Measurements from ENCODE around the gene LIN7C. TPM values are rescaled to one million over a fixed set of nuclear protein-coding genes. Genes with fewer than 3 reads are reported as not detected.

LIN7C gene
- total RNA-seq, 4 donors from 2014 or later, result 31.7 to 45.5 (median 42.6) TPM

DNA sequence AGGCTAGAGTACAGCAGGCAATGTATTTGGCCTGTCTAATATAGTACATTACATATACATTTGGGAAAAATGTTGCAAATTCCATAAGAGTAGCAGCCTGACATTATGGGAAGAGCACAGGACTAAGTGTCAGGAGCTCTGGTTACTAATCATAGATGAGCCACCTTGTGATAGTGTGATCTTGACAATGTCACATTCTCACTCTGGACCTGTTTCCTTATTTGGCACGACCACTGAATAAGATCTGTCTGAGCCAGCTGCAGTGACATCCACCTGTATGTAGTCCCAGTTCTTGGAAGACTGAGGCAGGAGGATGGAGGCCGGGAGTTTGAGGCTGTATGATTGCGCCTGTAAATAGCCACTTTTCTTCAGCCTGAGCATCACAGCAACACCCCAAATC is 5.7 kb upstream of the LIN7C start:
- peaks cover 10% of the 10 kb centered on the region for H3K4me1 ChIP-seq
- H3K4me3 ChIP-seq, result no peak overlapping the region
- H3K27ac ChIP-seq, result no peak overlapping the region
- H3K9me3 ChIP-seq, result no peaks in the 10 kb centered on the region
- WGBS, result 98% methylated on average over 3 of the region's 3 CpGs
- TF ChIP-seq POLR2AphosphoS5 (IDR thresholded peaks at IDR 0.05), result no peak
- no peak for TF ChIP-seq EP300 (IDR thresholded peaks at IDR 0.05)
- TF ChIP-seq POLR2A (IDR thresholded peaks at IDR 0.05), result no peak
- TF ChIP-seq, protein P1, sequence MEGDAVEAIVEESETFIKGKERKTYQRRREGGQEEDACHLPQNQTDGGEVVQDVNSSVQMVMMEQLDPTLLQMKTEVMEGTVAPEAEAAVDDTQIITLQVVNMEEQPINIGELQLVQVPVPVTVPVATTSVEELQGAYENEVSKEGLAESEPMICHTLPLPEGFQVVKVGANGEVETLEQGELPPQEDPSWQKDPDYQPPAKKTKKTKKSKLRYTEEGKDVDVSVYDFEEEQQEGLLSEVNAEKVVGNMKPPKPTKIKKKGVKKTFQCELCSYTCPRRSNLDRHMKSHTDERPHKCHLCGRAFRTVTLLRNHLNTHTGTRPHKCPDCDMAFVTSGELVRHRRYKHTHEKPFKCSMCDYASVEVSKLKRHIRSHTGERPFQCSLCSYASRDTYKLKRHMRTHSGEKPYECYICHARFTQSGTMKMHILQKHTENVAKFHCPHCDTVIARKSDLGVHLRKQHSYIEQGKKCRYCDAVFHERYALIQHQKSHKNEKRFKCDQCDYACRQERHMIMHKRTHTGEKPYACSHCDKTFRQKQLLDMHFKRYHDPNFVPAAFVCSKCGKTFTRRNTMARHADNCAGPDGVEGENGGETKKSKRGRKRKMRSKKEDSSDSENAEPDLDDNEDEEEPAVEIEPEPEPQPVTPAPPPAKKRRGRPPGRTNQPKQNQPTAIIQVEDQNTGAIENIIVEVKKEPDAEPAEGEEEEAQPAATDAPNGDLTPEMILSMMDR (IDR thresholded peaks at IDR 0.05), result no peak
- DNase-seq (ENCODE audit: low spot score in 2 of 2), result no peak
- H3K36me3 ChIP-seq, result no peaks in the 10 kb centered on the region
- H3K27me3 ChIP-seq, result no peaks in the 10 kb centered on the region

DNA sequence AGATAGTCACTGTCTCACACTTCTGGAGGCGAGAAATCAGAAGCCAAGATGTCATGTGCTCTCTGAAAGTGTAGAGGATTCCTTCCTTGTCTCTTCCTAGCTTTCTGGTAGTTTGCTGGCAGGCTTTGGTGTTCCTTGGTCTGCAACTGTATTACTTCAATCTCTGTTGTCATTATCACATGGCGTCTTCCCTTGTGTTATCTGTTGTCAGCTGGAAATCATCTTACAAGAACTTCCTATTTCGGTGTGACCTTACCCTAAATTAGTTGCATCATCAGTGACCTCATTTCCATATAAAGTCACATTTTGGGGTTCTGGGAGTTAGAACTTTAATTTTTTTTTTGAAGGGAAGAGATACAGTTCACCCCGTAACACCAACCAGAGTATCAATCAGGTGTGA is 3.3 kb upstream of the LIN7C start:
- DNase-seq (ENCODE audit: low spot score in 2 of 2), result no peak
- H3K9me3 ChIP-seq, result no peaks in the 10 kb centered on the region
- WGBS, result 87% methylated on average over 4 of the region's 4 CpGs
- H3K4me1 ChIP-seq, result peaks cover 23% of the 10 kb centered on the region
- H3K27ac ChIP-seq, result no peak overlapping the region
- no peaks in the 10 kb centered on the region for H3K27me3 ChIP-seq
- TF ChIP-seq, protein P1 (IDR thresholded peaks at IDR 0.05), result no peak
- TF ChIP-seq POLR2A (IDR thresholded peaks at IDR 0.05) (no peak), EP300 (IDR thresholded peaks at IDR 0.05) (no peak), POLR2AphosphoS5 (IDR thresholded peaks at IDR 0.05) (no peak)
- H3K36me3 ChIP-seq, result no peaks in the 10 kb centered on the region
- H3K4me3 ChIP-seq, result no peak overlapping the region

DNA sequence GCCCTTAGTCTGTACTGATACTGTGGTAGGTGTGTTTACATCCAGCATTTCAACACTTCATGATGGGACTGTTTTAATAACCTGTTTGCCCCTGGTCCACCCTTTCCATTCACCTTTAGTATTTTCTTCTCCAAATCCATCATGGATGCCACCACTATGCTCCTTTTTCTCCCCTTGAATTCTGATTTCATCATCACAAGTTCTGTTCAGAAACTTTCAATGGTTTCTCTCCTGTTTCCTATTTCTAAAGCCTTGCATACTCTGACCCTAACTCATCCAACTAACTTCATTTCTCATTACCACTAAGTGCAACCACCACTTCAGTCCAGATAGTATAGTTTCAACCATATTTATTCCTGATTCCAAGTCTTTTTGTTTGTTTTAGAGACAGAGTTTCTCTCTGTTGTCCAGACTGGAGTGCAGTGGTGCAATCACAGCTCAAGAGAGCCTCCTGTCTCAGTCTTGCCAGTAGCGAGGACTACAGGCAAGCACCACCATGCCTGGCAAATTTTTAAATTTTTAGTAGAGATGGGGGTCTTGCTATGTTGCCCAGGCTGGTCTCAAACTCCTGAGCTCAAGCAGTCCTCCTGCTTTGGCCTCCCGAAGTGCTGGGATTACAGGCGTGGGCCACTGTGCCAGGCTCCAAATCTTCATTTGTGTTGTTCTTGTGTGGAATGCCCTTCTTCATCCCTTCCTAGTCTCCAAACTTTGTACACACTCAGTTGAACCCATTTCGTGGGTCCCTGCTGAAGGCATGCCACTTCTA is 1.2 kb upstream of the LIN7C start:
- H3K27me3 ChIP-seq, result no peaks in the 10 kb centered on the region
- no peak for DNase-seq (ENCODE audit: low spot score in 2 of 2)
- 93% methylated on average over 4 of the region's 4 CpGs for WGBS
- H3K4me3 ChIP-seq, result peak overlapping the region; percentile 95
- no peak overlapping the region for H3K27ac ChIP-seq
- TF ChIP-seq POLR2A (IDR thresholded peaks at IDR 0.05), result no peak
- TF ChIP-seq, protein P1 (IDR thresholded peaks at IDR 0.05), result no peak
- no peak for TF ChIP-seq EP300 (IDR thresholded peaks at IDR 0.05)
- TF ChIP-seq POLR2AphosphoS5 (IDR thresholded peaks at IDR 0.05), result no peak
- H3K4me1 ChIP-seq, result peaks cover 33% of the 10 kb centered on the region
- H3K9me3 ChIP-seq, result no peaks in the 10 kb centered on the region
- H3K36me3 ChIP-seq, result no peaks in the 10 kb centered on the region

DNA sequence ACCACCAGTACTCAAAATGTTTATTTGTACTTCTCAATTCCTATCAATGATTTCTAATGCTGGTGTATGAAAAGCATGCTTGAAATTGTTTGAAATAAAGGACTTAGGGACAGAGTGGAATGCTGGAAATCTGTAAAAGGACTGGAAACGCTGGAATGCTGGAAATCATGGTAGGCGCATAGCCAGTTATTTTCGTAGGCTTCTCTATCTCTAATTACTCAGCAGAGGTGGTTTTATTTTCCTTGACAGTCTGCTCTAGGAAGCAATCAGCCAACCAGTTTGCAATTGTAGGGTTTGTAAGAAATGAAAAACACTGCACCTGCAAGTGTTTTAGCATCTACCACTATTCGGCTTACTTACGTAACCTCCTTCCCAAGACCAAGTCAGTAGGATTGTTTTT is 788 bp downstream of the LIN7C start:
- Histone ChIP-seq H3K36me3 (peaks cover 8% of the 10 kb centered on the region), H3K4me1 (peaks cover 36% of the 10 kb centered on the region), H3K4me3 (peak overlapping the region; percentile 95), H3K27me3 (no peaks in the 10 kb centered on the region), H3K9me3 (no peaks in the 10 kb centered on the region), H3K27ac (peak overlapping the region; percentile 93)
- DNase-seq (ENCODE audit: low spot score in 2 of 2), result no peak
- WGBS, result 7% methylated on average over 5 of the region's 5 CpGs
- TF ChIP-seq, protein P1 (IDR thresholded peaks at IDR 0.05), result no peak
- no peak for TF ChIP-seq EP300 (IDR thresholded peaks at IDR 0.05)
- no peak for TF ChIP-seq POLR2AphosphoS5 (IDR thresholded peaks at IDR 0.05)
- TF ChIP-seq POLR2A (IDR thresholded peaks at IDR 0.05), result no peak

DNA sequence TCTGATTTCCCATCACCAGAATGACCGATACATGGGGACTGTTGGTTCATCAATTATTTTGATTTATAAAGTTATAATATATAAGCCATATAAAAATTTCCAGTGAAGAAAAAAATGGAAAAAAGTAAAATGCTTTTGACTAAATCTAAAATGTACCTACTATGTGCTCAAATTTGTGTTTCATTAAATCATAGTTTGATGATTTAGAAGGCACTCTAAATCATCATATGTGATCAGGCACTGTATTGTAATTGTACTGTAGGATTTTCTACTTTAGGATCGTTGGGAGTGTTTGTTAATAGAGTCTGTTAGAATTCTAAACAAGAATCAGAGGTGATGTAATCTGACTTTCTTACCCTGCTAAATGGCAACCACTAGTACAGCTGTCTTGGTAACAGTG is 2.4 kb downstream of the LIN7C start:
- no peak overlapping the region for H3K27ac ChIP-seq
- TF ChIP-seq POLR2A (IDR thresholded peaks at IDR 0.05) (no peak), POLR2AphosphoS5 (IDR thresholded peaks at IDR 0.05) (no peak), EP300 (IDR thresholded peaks at IDR 0.05) (no peak)
- TF ChIP-seq, protein P1 (IDR thresholded peaks at IDR 0.05), result no peak
- H3K27me3 ChIP-seq, result no peaks in the 10 kb centered on the region
- 61% methylated on average over 2 of the region's 2 CpGs for WGBS
- DNase-seq (ENCODE audit: low spot score in 2 of 2), result no peak
- peaks cover 23% of the 10 kb centered on the region for H3K36me3 ChIP-seq
- no peak overlapping the region for H3K4me3 ChIP-seq
- peaks cover 38% of the 10 kb centered on the region for H3K4me1 ChIP-seq
- no peaks in the 10 kb centered on the region for H3K9me3 ChIP-seq
